Measurements from ENCODE around the gene TRIOBP. TPM values are rescaled to one million over a fixed set of nuclear protein-coding genes. Genes with fewer than 3 reads are reported as not detected.

Gene TRIOBP
- total RNA-seq, 2 donors from 2014 or later, result 74.7 to 82.2 TPM

DNA sequence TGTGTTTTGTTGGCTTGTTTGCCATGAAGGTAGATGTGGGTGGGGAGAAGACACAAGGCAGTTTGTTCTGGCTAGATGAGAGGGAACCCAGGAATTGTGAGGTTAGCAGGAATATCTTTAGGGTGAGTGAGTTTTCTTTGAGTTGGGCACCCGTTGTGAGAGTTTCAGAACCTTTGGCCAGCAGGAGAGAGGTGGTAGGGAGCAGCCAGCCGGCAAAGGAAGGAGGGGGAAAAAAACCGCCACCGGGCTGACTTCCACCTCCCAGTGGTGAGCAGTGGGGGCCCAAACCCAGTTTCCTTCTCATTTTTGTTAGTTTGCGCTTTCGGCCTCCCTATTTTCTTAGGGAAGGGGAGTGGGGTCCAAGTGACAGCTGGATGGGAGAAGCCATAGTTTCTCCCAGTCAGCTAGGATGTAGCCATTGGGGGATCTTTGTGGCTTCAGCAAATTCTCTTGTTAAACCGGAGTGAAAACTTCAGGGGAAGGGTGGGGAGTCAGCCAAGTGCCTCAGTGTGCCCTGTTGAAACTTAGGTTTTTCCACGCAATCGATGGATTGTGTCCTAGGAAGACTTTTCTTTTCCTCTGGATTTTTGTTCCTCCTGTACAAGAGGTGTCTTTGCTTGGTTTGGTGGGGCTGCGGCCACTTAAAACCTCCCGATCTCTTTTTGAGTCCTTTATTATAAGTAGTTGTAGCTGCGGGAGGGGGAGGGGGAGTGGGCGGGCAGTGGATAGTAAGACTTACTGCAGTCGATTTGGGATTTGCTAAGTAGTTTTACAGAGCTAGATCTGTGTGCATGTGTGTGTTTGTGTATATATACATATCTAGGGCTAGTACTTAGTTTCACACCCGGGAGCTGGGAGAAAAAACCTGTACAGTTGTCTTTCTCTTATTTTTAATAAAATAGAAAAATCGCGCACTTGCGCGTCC lies 109.8 kb downstream of the TRIOBP start:
- Histone ChIP-seq H3K27ac (ENCODE audit: low read depth, low read length) (no peak overlapping the region), H3K4me1 (ENCODE audit: control insufficient read depth, insufficient read depth, low read length) (peaks cover 3% of the 10 kb centered on the region), H3K27me3 (ENCODE audit: control insufficient read depth, insufficient read depth, low read length, poor library complexity, severe bottlenecking) (no peaks in the 10 kb centered on the region), H3K4me3 (ENCODE audit: low read length) (peak overlapping the region; percentile 92), H3K9me3 (ENCODE audit: control insufficient read depth, low read length) (no peaks in the 10 kb centered on the region), H3K36me3 (ENCODE audit: control insufficient read depth, insufficient read depth, low read length) (peaks cover 1% of the 10 kb centered on the region), H3K9ac (ENCODE audit: extremely low read depth, low read length, poor library complexity, severe bottlenecking) (peak overlapping the region; percentile 74)
- no peaks in the 10 kb centered on the region for H3K36me3 Mint-ChIP-seq (ENCODE audit: low read depth)
- TF ChIP-seq, protein P1, sequence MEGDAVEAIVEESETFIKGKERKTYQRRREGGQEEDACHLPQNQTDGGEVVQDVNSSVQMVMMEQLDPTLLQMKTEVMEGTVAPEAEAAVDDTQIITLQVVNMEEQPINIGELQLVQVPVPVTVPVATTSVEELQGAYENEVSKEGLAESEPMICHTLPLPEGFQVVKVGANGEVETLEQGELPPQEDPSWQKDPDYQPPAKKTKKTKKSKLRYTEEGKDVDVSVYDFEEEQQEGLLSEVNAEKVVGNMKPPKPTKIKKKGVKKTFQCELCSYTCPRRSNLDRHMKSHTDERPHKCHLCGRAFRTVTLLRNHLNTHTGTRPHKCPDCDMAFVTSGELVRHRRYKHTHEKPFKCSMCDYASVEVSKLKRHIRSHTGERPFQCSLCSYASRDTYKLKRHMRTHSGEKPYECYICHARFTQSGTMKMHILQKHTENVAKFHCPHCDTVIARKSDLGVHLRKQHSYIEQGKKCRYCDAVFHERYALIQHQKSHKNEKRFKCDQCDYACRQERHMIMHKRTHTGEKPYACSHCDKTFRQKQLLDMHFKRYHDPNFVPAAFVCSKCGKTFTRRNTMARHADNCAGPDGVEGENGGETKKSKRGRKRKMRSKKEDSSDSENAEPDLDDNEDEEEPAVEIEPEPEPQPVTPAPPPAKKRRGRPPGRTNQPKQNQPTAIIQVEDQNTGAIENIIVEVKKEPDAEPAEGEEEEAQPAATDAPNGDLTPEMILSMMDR (conservative IDR thresholded peaks at IDR 0.05), result no peak
- peak; percentile 71 for DNase-seq
- H3K9me3 Mint-ChIP-seq, result no peaks in the 10 kb centered on the region
- peak overlapping the region; percentile 68 for H3K4me3 Mint-ChIP-seq
- peaks cover 15% of the 10 kb centered on the region for H3K27me3 Mint-ChIP-seq (ENCODE audit: insufficient read depth)
- 3 to 12% methylated on average over 4 to 16 of the region's 19 CpGs for WGBS, 2 experiments (ENCODE audit: insufficient coverage in 1 of 2, insufficient read length in 1 of 2)
- peak overlapping the region; percentile 91 for H3K27ac Mint-ChIP-seq
- peaks cover 29% of the 10 kb centered on the region for H3K4me1 Mint-ChIP-seq

DNA sequence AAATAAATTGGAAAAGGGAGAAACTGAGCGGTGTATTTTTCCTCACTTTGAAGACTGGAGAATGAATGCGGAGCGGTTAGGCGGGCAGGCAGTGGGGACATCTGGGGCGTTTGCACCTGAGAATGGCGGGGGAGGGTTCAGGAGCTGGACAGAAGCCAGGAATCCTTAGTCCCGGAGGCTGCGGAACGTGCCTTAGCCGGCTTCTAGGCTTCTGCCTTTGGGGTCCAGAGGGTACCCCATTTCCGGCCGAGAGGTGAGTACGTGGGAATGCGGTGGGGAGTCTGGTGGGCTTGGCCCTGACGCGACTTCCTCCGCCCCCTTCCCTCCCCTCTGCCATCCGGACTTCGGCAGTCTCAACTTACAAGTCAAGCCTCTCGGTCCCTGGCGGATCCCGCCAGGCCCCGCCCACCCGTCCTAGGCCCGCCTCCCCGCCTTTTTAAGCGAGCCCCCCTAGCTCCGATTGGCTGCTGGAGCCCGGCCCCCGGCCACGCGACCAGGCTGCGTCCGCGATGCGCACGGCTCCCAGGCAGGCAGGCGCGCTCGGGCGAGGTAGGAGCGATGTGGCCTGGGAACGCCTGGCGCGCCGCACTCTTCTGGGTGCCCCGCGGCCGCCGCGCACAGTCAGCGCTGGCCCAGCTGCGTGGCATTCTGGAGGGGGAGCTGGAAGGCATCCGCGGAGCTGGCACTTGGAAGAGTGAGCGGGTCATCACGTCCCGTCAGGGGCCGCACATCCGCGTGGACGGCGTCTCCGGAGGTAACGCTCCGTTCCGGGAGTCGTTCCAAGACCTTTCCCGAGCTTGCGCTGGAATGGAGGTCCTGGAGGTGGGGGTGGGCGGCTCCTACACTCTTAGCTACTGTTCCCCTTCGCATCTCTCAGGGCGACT lies 110.8 kb downstream of the TRIOBP start, which contains the start of gene GCAT:
Gene GCAT (plus strand): TSS at position 525 of the 884 bp plus-strand sequence. CDS start 34 bp downstream, at position 559.
- TF ChIP-seq, protein P1 (conservative IDR thresholded peaks at IDR 0.05), result no peak
- H3K9me3 Mint-ChIP-seq, result no peaks in the 10 kb centered on the region
- Histone ChIP-seq H3K9me3 (ENCODE audit: control insufficient read depth, low read length) (no peaks in the 10 kb centered on the region), H3K9ac (ENCODE audit: extremely low read depth, low read length, poor library complexity, severe bottlenecking) (peak within 1 kb of the TSS; percentile 74), H3K27me3 (ENCODE audit: control insufficient read depth, insufficient read depth, low read length, poor library complexity, severe bottlenecking) (no peaks in the 10 kb centered on the region), H3K4me1 (ENCODE audit: control insufficient read depth, insufficient read depth, low read length) (peaks cover 3% of the 10 kb centered on the region), H3K4me3 (ENCODE audit: low read length) (peak within 1 kb of the TSS; percentile 92), H3K27ac (ENCODE audit: low read depth, low read length) (no peak within 1 kb of the TSS), H3K36me3 (ENCODE audit: control insufficient read depth, insufficient read depth, low read length) (peaks cover 4% of the 10 kb centered on the region)
- H3K4me3 Mint-ChIP-seq, result peak within 1 kb of the TSS; percentile 68
- H3K4me1 Mint-ChIP-seq, result peaks cover 29% of the 10 kb centered on the region
- no peaks in the 10 kb centered on the region for H3K36me3 Mint-ChIP-seq (ENCODE audit: low read depth)
- peak; percentile 99 for DNase-seq
- peak within 1 kb of the TSS; percentile 91 for H3K27ac Mint-ChIP-seq
- peaks cover 13% of the 10 kb centered on the region for H3K27me3 Mint-ChIP-seq (ENCODE audit: insufficient read depth)
- WGBS, 2 experiments (ENCODE audit: insufficient coverage in 1 of 2, insufficient read length in 1 of 2), result 0% methylated on average over 35 to 73 of the region's 73 CpGs

DNA sequence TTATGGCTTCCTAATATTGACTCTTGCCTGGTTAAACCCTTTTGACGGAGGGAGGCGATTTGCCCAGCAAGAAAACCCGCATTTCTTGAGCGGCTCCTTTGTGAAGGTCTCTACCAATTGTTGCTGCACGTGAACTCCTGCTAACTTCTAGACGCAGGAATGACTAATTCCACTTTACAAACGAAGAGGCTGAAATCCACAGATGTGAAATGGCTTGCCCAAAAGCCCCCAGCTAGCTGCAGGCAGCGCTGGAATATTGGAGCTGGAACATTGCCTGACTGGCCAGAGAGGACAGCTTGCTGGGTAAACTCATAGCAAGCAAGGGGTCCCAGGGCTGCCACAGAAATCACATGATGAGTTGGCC lies 111.4 kb downstream of the TRIOBP start:
- peak overlapping the region; percentile 73 for H3K9ac ChIP-seq (ENCODE audit: extremely low read depth, low read length, poor library complexity, severe bottlenecking)
- TF ChIP-seq, protein P1 (conservative IDR thresholded peaks at IDR 0.05), result no peak
- H3K27ac ChIP-seq (ENCODE audit: low read depth, low read length), result no peak overlapping the region
- Mint-ChIP-seq H3K4me1 (peaks cover 23% of the 10 kb centered on the region), H3K36me3 (ENCODE audit: low read depth) (peaks cover under 1% of the 10 kb centered on the region), H3K27me3 (ENCODE audit: insufficient read depth) (peaks cover 11% of the 10 kb centered on the region), H3K9me3 (no peaks in the 10 kb centered on the region), H3K27ac (peak overlapping the region; percentile 83), H3K4me3 (peak overlapping the region; percentile 68)
- H3K27me3 ChIP-seq (ENCODE audit: control insufficient read depth, insufficient read depth, low read length, poor library complexity, severe bottlenecking), result no peaks in the 10 kb centered on the region
- peaks cover 3% of the 10 kb centered on the region for H3K4me1 ChIP-seq (ENCODE audit: control insufficient read depth, insufficient read depth, low read length)
- 7 to 10% methylated on average over 8 of the region's 8 CpGs for whole genome bisulfite sequencing, 2 experiments (ENCODE audit: insufficient coverage in 1 of 2, insufficient read length in 1 of 2)
- DNase-seq, result no peak
- H3K9me3 ChIP-seq (ENCODE audit: control insufficient read depth, low read length), result no peaks in the 10 kb centered on the region
- H3K36me3 ChIP-seq (ENCODE audit: control insufficient read depth, insufficient read depth, low read length), result peaks cover 5% of the 10 kb centered on the region
- peak overlapping the region; percentile 92 for H3K4me3 ChIP-seq (ENCODE audit: low read length)

Data from endodermal cell (in vitro differentiated cells).